ENCODE measurements around the gene TMEM235. TPM values are rescaled to one million over a fixed set of nuclear protein-coding genes. Genes with fewer than 3 reads are reported as not detected.

Gene TMEM235
- total RNA-seq, 6 experiments from 2014 or later, result not detected

GRCh38 chr17:78249818-78250806 is 18.7 kb downstream of the TMEM235 start:
- WGBS (ENCODE audit: insufficient coverage, low coverage, low lambda C conversion rate, missing lambda C conversion rate), result no CpG with 5 or more reads among the region's 20 CpGs
- no peak for DNase-seq
- no peak for ATAC-seq
- H3K27ac ChIP-seq, result no peak overlapping the region
- no peak for TF ChIP-seq POLR2A (IDR thresholded peaks at IDR 0.05)
- TF ChIP-seq, protein P1, sequence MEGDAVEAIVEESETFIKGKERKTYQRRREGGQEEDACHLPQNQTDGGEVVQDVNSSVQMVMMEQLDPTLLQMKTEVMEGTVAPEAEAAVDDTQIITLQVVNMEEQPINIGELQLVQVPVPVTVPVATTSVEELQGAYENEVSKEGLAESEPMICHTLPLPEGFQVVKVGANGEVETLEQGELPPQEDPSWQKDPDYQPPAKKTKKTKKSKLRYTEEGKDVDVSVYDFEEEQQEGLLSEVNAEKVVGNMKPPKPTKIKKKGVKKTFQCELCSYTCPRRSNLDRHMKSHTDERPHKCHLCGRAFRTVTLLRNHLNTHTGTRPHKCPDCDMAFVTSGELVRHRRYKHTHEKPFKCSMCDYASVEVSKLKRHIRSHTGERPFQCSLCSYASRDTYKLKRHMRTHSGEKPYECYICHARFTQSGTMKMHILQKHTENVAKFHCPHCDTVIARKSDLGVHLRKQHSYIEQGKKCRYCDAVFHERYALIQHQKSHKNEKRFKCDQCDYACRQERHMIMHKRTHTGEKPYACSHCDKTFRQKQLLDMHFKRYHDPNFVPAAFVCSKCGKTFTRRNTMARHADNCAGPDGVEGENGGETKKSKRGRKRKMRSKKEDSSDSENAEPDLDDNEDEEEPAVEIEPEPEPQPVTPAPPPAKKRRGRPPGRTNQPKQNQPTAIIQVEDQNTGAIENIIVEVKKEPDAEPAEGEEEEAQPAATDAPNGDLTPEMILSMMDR (IDR thresholded peaks at IDR 0.05), result no peak
- H3K9me3 ChIP-seq, result no peaks in the 10 kb centered on the region
- peak overlapping the region in 1 of 3 donors; percentile 5 for H3K4me3 ChIP-seq
- H3K4me1 ChIP-seq, result peaks cover 0 to 12% (median 3%) of the 10 kb centered on the region in 4 donors
- H3K27me3 ChIP-seq, result no peaks in the 10 kb centered on the region
- no peaks in the 10 kb centered on the region for H3K36me3 ChIP-seq
- intact Hi-C loops (cut with DNase I), result loop anchor here (2.0 to 10.0 kb wide), 5 partner anchors 75 to 173 kb away; no protein-coding TSS in a partner anchor

DNA sequence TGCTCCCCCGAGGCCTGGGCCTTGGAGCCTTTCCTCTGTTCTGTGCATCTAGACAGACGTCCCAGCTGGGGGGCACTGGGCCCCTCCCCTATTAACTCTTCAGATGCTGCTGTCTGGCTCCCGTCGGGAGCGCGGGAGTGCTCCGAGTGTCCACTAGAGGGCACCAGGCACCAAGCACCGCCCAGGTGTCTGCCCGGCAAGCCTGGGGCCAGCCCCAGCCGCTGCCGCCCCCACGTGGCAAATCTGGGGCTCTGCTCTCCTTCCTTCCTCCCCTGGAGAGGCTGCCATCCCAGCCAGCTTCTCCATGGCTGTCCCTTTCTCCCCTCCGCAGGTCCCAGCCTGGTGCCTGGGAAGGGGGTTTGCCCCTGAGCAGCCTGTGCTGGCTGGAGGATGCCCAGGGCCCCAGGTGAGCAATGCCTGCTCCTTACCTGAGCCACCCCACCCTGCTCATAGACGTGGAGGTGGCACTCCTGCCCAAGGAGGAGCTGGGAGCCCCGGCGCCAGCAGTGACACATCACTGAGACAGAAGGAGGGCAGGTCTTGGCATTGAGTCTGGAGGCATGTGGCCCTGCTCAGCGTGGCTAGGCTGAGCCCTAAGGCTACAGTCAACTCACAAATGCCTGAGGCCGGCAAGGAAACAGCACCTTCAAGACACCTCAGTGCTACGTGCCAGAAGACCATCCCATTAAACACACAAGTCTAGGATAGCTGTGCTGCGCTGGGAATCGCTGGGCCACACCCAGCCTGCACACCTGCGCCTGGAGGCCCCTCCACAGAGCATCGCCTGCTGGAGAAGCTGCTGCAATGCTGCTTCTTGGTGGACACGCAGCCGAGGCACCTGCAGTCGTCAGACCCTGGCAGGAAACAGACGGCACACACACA is 19.7 kb downstream of the TMEM235 start:
- intact Hi-C loops (cut with DNase I), result loop anchor here (2.0 to 10.0 kb wide), 3 partner anchors 76 to 172 kb away; no protein-coding TSS in a partner anchor
- Histone ChIP-seq H3K36me3 (no peaks in the 10 kb centered on the region), H3K27me3 (no peaks in the 10 kb centered on the region), H3K9me3 (no peaks in the 10 kb centered on the region), H3K4me1 (peaks cover 0 to 12% (median 3%) of the 10 kb centered on the region in 4 donors), H3K4me3 (no peak overlapping the region), H3K27ac (no peak overlapping the region)
- DNase-seq, result peak; percentile 89 to 91 (median 90)
- peak; percentile 82 to 91 (median 87) for ATAC-seq
- TF ChIP-seq, protein P1 (IDR thresholded peaks at IDR 0.05), result peak; percentile 98 to 100 (median 100)
- no peak for TF ChIP-seq POLR2A (IDR thresholded peaks at IDR 0.05)
- WGBS (ENCODE audit: insufficient coverage, low coverage, low lambda C conversion rate, missing lambda C conversion rate), result 11% methylated on average over 3 of the region's 27 CpGs

DNA sequence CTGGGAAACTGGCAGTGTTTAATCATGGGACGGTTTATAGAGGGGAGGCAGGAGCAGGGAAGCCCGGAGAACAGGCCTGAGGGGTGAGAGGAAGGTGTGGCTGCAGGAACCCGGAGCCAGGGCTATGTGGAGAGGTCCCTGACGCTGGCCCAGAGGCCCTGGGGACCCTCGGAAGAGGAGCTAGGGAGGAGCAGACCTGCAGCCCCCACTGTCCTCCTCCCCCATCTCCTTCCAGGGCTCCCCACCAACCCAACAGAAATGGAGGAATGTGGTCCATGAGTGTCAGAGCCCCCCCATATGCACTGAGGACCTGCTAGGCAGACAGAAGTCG is 20.3 kb downstream of the TMEM235 start:
- intact Hi-C loops (cut with DNase I), result loop anchor here (2.0 to 10.0 kb wide), 3 partner anchors 77 to 171 kb away; no protein-coding TSS in a partner anchor
- ATAC-seq, result no peak
- Histone ChIP-seq H3K36me3 (no peaks in the 10 kb centered on the region), H3K9me3 (no peaks in the 10 kb centered on the region), H3K27ac (no peak overlapping the region), H3K27me3 (no peaks in the 10 kb centered on the region), H3K4me3 (no peak overlapping the region), H3K4me1 (peaks cover 0 to 12% (median 5%) of the 10 kb centered on the region in 4 donors)
- 49% methylated on average over 3 of the region's 6 CpGs for WGBS (ENCODE audit: insufficient coverage, low coverage, low lambda C conversion rate, missing lambda C conversion rate)
- DNase-seq, result no peak
- TF ChIP-seq, protein P1 (IDR thresholded peaks at IDR 0.05), result no peak

DNA sequence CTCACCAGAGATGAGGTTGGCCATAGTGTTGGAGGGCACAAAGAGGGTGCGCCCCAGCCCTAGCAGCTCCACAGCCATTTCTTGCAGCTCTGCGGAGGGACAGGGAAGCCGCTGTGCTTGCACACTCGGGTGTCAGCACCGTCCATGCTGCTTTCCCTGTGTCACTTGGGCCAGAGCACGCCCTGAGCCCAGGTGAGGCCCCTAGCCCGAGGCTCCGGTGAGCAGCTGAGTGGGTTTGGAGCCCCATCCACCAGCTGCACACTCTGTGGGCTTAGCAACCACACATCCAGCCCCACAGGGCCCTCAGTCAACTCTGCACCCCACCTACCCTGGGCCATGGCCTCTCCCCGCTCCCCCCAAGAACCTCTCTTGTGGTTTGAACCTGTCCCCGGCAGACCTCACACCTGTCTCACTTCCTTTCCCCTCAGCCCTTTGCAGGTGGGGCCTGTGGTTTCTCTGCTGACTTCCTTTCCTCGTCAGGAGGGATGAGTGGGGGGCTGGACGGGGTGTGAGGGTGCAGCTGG is 20.7 kb downstream of the TMEM235 start:
- no peaks in the 10 kb centered on the region for H3K9me3 ChIP-seq
- intact Hi-C loops (cut with DNase I), result loop anchor here (5.0 to 10.0 kb wide), 2 partner anchors 77 to 80 kb away; no protein-coding TSS in a partner anchor
- ATAC-seq (no peak), DNase-seq (no peak)
- no peaks in the 10 kb centered on the region for H3K27me3 ChIP-seq
- H3K27ac ChIP-seq, result no peak overlapping the region
- no peaks in the 10 kb centered on the region for H3K36me3 ChIP-seq
- WGBS (ENCODE audit: insufficient coverage, low coverage, low lambda C conversion rate, missing lambda C conversion rate), result 60% methylated on average over 7 of the region's 12 CpGs
- TF ChIP-seq, protein P1 (IDR thresholded peaks at IDR 0.05), result no peak
- no peak for TF ChIP-seq POLR2A (IDR thresholded peaks at IDR 0.05)
- H3K4me1 ChIP-seq, result peaks cover 0 to 12% (median 5%) of the 10 kb centered on the region in 4 donors
- no peak overlapping the region for H3K4me3 ChIP-seq
